Activated T-helper 1 cell treated with Interleukin-2 at 50 U/mL for 16 hours (primary cell): ENCODE data around the gene FLYWCH1.
"Not testable (repeated sequence)": the region's sequence is repeated elsewhere in the genome, so short reads cannot be mapped to it uniquely, and the experiment has no call there.

Source experiments
- DNase-seq: peaks from one replicate; pipeline ENCODE4 v3.0.0-alpha.2; 2020; ENCODE audit warnings: low read depth

FLYWCH1 gene

GRCh38 chr16:2925951-2926649 lies 14.4 kb downstream of the FLYWCH1 start:
- DNase-seq: no peak

GRCh38 chr16:2926650-2926999 lies 14.9 kb downstream of the FLYWCH1 start:
- DNase-seq: no peak

- peak; percentile 70 for DNase-seq
These were observed 15.4 kb downstream of the FLYWCH1 start for GRCh38 chr16:2927010-2927646.

- DNase-seq: not testable (repeated sequence)
These were observed 16.4 kb downstream of the FLYWCH1 start for GRCh38 chr16:2928151-2928550.

GRCh38 chr16:2928796-2929195 lies 17.1 kb downstream of the FLYWCH1 start:
- no peak for DNase-seq

- DNase-seq: no peak
These were observed 18.0 kb downstream of the FLYWCH1 start for GRCh38 chr16:2929693-2930092.

- DNase-seq: no peak
These were observed 18.5 kb downstream of the FLYWCH1 start for GRCh38 chr16:2930236-2930635.

- DNase-seq: not testable (repeated sequence)
These were observed 19.6 kb downstream of the FLYWCH1 start for GRCh38 chr16:2931231-2931914.

- no peak for DNase-seq
These were observed 21.4 kb downstream of the FLYWCH1 start for GRCh38 chr16:2933136-2933535.

- DNase-seq: no peak
These were observed 22.0 kb downstream of the FLYWCH1 start for GRCh38 chr16:2933701-2934100.

GRCh38 chr16:2934450-2934849 lies 22.7 kb downstream of the FLYWCH1 start:
- DNase-seq: no peak

GRCh38 chr16:2936436-2937011 lies 24.8 kb downstream of the FLYWCH1 start:
- DNase-seq: no peak

GRCh38 chr16:2937170-2937569 lies 25.4 kb downstream of the FLYWCH1 start:
- DNase-seq: no peak

- DNase-seq: no peak
These were observed 26.5 kb downstream of the FLYWCH1 start for GRCh38 chr16:2938206-2938605.

GRCh38 chr16:2939968-2940367 lies 28.2 kb downstream of the FLYWCH1 start:
- no peak for DNase-seq

GRCh38 chr16:2942045-2942444 lies 30.3 kb downstream of the FLYWCH1 start:
- no peak for DNase-seq

- DNase-seq: not testable (repeated sequence)
These were observed 32.0 kb downstream of the FLYWCH1 start for GRCh38 chr16:2943716-2944115.

GRCh38 chr16:2946649-2947048 lies 34.9 kb downstream of the FLYWCH1 start:
- DNase-seq: no peak

- DNase-seq: no peak
These were observed 37.3 kb downstream of the FLYWCH1 start for GRCh38 chr16:2948807-2949704.

- no peak for DNase-seq
These were observed 38.1 kb downstream of the FLYWCH1 start for GRCh38 chr16:2949705-2950352.

GRCh38 chr16:2950353-2950724 lies 38.6 kb downstream of the FLYWCH1 start:
- no peak for DNase-seq
